ENCODE data around the gene PIP4K2A.
"Not testable (repeated sequence)": the region's sequence is repeated elsewhere in the genome, so short reads cannot be mapped to it uniquely, and the experiment has no call there.

- TF ChIP-seq, protein P1, sequence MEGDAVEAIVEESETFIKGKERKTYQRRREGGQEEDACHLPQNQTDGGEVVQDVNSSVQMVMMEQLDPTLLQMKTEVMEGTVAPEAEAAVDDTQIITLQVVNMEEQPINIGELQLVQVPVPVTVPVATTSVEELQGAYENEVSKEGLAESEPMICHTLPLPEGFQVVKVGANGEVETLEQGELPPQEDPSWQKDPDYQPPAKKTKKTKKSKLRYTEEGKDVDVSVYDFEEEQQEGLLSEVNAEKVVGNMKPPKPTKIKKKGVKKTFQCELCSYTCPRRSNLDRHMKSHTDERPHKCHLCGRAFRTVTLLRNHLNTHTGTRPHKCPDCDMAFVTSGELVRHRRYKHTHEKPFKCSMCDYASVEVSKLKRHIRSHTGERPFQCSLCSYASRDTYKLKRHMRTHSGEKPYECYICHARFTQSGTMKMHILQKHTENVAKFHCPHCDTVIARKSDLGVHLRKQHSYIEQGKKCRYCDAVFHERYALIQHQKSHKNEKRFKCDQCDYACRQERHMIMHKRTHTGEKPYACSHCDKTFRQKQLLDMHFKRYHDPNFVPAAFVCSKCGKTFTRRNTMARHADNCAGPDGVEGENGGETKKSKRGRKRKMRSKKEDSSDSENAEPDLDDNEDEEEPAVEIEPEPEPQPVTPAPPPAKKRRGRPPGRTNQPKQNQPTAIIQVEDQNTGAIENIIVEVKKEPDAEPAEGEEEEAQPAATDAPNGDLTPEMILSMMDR (IDR thresholded peaks at IDR 0.05): not testable (repeated sequence)
- TF ChIP-seq POLR2A (IDR thresholded peaks at IDR 0.05): not testable (repeated sequence)
These were observed 30.5 kb upstream of the PIP4K2A start for GRCh38 chr10:22744858-22745257.
